H1 (cell line): ENCODE results near the gene AKAP9.

Experiments used
- CBX5 ChIP-seq: fragments of 300-800, 300-1000 bp; sonication (generic); IDR thresholded peaks from 2 replicates; pipeline ENCODE4 v1.7.1; 2016; ENCODE audit warnings: antibody characterized with exemption, low read length, low read depth
- CBX8 ChIP-seq: fragments of 300-800, 300-1000 bp; sonication (generic); IDR thresholded peaks from 2 replicates; pipeline ENCODE4 v1.7.1; 2016; ENCODE audit warnings: low read depth, low read length, borderline replicate concordance
- CHD2 ChIP-seq: IDR thresholded peaks from 2 replicates; pipeline ENCODE4 v1.6.1; 2012; ENCODE audit warnings: low read length, improper control_type of control experiment
- CTCF ChIP-seq, 3 experiments: IDR thresholded peaks; 1 replicate in 2 of 3; 2 replicates in 1 of 3; pipeline versions ENCODE4 v1.5.1 to v1.6.1; 2011; ENCODE audit warnings: low read length in 3 of 3, mild to moderate bottlenecking in 3 of 3, inconsistent platforms in 2 of 3, low read depth in 1 of 3, moderate library complexity in 1 of 3; ENCODE audit not compliant: insufficient read depth in 1 of 3; ENCODE audit errors: control extremely low read depth in 1 of 3
- EZH2 ChIP-seq: fragments of 200-600 bp; sonication (generic); IDR thresholded peaks from 2 replicates; pipeline ENCODE4 v1.7.1; 2012; ENCODE audit warnings: low read depth, mild to moderate bottlenecking, moderate library complexity, low read length, inconsistent platforms; ENCODE audit not compliant: severe bottlenecking
- GABPA ChIP-seq: IDR thresholded peaks from 2 replicates; pipeline ENCODE4 v1.6.1; 2011; ENCODE audit warnings: mild to moderate bottlenecking, low read length, moderate library complexity, borderline replicate concordance; ENCODE audit not compliant: insufficient read depth
- HDAC6 ChIP-seq: IDR thresholded peaks from one replicate; pipeline ENCODE4 v1.7.1; 2012; ENCODE audit warnings: low read depth, mild to moderate bottlenecking, inconsistent platforms, low read length, moderate library complexity
- JUND ChIP-seq: IDR thresholded peaks from 2 replicates; pipeline ENCODE4 v1.6.1; 2011; ENCODE audit warnings: mild to moderate bottlenecking, improper control_type of control experiment, low read length
- POLR2A ChIP-seq, 2 experiments: IDR thresholded peaks; 1 replicate in 1 of 2; 2 replicates in 1 of 2; pipeline ENCODE4 v1.6.1; 2011; ENCODE audit warnings: low read depth in 2 of 2, low read length in 2 of 2, mild to moderate bottlenecking in 2 of 2; ENCODE audit errors: control extremely low read depth in 1 of 2
- POLR2AphosphoS5 ChIP-seq: IDR thresholded peaks from 2 replicates; pipeline ENCODE4 v1.6.1; 2011; ENCODE audit warnings: low read depth, low read length
- SIX5 ChIP-seq: IDR thresholded peaks from 2 replicates; pipeline ENCODE4 v1.6.1; 2011; ENCODE audit warnings: mild to moderate bottlenecking, low read depth, low read length
- USF2 ChIP-seq: IDR thresholded peaks from 2 replicates; pipeline ENCODE4 v1.6.1; 2011; ENCODE audit warnings: low read length, improper control_type of control experiment
- ZNF274 ChIP-seq: IDR thresholded peaks from 2 replicates; pipeline ENCODE4 v1.7.0; 2012; ENCODE audit warnings: low read length, borderline replicate concordance; ENCODE audit errors: extremely low read depth
- TF ChIP-seq, protein P1 (sequence below): IDR thresholded peaks from 2 replicates; pipeline ENCODE4 v1.6.1; 2012; ENCODE audit warnings: inconsistent platforms

GRCh38 chr7:91941450-91941849 lies 788 bp downstream of the AKAP9 start:
- TF ChIP-seq EZH2 (no peak), CHD2 (no peak), POLR2AphosphoS5 (no peak), CTCF (IDR thresholded peaks at IDR 0.05; ENCODE audit: control extremely low read depth in 1 of 3, insufficient read depth in 1 of 3, low read depth in 1 of 3, low read length in 3 of 3) (no peak), ZNF274 (no peak), GABPA (no peak), JUND (no peak), POLR2A (IDR thresholded peaks at IDR 0.05; ENCODE audit: control extremely low read depth in 1 of 2, low read depth in 2 of 2, low read length in 2 of 2) (no peak), HDAC6 (no peak), CBX8 (no peak), CBX5 (no peak), SIX5 (no peak), USF2 (no peak)
- TF ChIP-seq, protein P1, sequence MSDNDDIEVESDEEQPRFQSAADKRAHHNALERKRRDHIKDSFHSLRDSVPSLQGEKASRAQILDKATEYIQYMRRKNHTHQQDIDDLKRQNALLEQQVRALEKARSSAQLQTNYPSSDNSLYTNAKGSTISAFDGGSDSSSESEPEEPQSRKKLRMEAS = no peak
